Inferior parietal cortex (tissue), 1 donor: Measurements from ENCODE around the gene AREL1.
A peak's percentile ranks its signal among the peaks of the same experiment; 100 is the strongest.

ENCODE experiments used
- DNase-seq: peaks from one replicate; pipeline ENCODE4 v3.0.0-alpha.2; 2016; ENCODE audit errors: extremely low spot score

AREL1 gene

GRCh38 chr14:74612350-74613021 lies 100.4 kb downstream of the AREL1 start:
- peak; percentile 23 for DNase-seq

- DNase-seq: no peak
These were observed 101.1 kb downstream of the AREL1 start, which contains the start of gene LTBP2 for GRCh38 chr14:74611650-74612349. LTBP2 (minus strand) TSS chr14:74612237; CDS start chr14:74611944, 293 bp downstream.
